GM13976 (cell line): ENCODE data around the gene ULK3.

Experiments used
- DNase-seq: peaks from one replicate; pipeline ENCODE4 v3.0.0; 2012; ENCODE audit warnings: low spot score
- in situ Hi-C: fragments of 300-500 bp; cut with MboI; formaldehyde crosslinking; loops from one replicate; pipeline ENCODE4 v1.12.0; 2022; ENCODE audit warnings: low sequenced_read_pairs, mixed read lengths, inconsistent platforms; ENCODE audit not compliant: unreplicated experiment
- TF ChIP-seq, protein P1 (sequence below): IDR thresholded peaks from 2 replicates; pipeline ENCODE4 v1.5.1; 2012; ENCODE audit warnings: borderline replicate concordance, mild to moderate bottlenecking; ENCODE audit not compliant: insufficient read depth; ENCODE audit errors: extremely low read depth, missing control alignments, control extremely low read depth

The ULK3 gene

DNA sequence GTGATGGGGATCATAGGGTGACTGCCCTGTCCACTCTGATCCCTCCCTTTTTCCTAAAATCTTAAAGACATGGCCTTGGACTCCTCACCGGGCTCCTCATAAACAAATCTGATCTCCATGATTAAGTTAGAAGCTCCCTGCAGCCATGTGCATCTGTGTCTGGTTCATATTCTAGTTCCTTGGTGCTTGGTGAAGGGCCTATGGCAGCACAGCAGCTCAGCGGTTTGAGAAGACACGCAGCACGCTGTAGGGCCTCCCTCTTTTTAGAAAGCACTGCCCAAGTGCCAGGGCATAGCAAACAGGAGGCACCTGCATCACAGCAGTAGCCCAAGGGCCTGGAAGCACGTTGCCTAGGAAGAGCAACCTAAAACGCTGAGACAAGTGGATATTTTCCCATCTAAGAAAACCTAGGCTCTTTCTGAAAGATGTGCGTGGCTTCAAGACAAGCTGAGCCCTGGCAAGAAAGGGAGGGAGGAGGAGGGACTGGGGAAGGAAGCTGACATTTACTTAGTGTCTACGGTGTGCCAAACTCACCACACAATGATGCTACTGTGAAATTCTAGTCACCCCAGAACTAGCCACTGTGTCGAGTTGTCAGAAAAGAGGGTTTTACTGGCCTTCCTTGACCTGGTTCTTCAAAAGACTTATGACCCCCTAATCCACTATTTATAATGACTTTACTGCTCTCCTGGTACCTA, 14.9 kb upstream of the ULK3 start:
- TF ChIP-seq, protein P1, sequence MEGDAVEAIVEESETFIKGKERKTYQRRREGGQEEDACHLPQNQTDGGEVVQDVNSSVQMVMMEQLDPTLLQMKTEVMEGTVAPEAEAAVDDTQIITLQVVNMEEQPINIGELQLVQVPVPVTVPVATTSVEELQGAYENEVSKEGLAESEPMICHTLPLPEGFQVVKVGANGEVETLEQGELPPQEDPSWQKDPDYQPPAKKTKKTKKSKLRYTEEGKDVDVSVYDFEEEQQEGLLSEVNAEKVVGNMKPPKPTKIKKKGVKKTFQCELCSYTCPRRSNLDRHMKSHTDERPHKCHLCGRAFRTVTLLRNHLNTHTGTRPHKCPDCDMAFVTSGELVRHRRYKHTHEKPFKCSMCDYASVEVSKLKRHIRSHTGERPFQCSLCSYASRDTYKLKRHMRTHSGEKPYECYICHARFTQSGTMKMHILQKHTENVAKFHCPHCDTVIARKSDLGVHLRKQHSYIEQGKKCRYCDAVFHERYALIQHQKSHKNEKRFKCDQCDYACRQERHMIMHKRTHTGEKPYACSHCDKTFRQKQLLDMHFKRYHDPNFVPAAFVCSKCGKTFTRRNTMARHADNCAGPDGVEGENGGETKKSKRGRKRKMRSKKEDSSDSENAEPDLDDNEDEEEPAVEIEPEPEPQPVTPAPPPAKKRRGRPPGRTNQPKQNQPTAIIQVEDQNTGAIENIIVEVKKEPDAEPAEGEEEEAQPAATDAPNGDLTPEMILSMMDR = no peak
- DNase-seq = peak; percentile 39
- in situ Hi-C loops = no loop called here

DNA sequence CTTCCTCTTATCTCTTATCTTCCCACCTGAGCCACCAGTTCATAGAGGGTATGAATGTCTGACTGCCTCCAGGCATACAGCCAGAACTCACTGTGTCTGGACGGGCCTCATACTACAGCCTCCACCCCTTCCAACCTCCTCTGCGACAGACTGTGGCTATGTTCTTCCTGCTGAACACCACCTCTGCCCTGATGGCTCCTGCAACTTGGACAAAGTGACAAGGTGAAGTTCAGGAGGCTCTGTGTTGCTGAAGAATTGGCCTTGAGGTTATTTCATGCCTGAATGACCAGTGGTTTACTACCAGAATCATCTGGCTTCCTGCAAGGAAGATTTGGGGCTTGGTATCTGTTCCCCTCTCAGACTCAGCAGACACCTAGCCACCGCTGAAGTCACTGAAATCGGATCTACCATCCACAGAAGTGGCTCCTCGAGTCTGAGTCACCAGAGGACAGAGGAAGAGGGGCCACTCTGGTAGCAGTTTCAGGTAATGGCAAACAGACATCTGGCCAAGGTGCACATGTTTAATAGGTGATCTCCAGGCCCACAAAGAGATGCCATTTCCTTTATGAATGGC, 14.2 kb upstream of the ULK3 start:
- DNase-seq = peak; percentile 66
- TF ChIP-seq, protein P1 = no peak
- in situ Hi-C loops = no loop called here

DNA sequence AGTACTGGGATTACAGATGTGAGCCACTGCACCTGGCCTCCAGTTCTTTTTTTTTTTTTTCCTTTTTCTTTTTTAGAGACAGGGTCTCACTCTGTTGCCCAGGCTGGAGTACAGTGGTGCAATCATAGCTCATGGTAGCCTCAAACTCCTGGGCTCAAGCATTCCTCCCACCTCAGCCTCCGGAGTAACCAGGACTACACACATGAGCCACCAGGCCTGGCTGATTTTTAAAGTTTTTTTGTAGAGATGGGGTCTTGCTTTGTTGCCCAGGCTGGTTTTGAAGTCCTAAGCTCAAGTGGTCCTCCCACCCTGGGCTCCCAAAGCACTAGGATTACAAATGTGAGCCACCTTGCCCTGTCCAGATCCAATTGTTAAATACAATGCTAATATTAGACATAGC, 13.6 kb upstream of the ULK3 start:
- TF ChIP-seq, protein P1 = no peak
- DNase-seq = no peak
- in situ Hi-C loops = no loop called here

DNA sequence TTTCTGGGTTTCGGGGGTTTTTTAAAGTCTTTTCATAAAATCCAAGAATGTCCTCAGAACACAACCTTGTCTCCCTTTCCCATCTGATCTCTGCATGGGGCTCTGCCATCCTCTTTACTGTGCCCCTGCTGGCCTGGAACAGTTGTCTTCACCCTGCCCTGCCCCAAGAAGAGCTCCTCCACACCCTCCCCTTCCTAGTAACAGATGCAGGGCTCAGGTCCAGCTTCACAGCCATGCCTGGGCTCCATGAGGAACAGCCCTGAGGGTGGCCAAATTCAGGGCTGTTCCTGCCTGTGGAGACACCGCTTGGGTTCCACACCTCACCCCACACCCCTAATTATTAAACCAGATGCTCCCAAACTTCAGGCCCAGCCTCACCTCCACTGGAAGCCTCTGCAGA, 12.9 kb upstream of the ULK3 start:
- in situ Hi-C loops = no loop called here
- TF ChIP-seq, protein P1 = no peak
- DNase-seq = no peak

DNA sequence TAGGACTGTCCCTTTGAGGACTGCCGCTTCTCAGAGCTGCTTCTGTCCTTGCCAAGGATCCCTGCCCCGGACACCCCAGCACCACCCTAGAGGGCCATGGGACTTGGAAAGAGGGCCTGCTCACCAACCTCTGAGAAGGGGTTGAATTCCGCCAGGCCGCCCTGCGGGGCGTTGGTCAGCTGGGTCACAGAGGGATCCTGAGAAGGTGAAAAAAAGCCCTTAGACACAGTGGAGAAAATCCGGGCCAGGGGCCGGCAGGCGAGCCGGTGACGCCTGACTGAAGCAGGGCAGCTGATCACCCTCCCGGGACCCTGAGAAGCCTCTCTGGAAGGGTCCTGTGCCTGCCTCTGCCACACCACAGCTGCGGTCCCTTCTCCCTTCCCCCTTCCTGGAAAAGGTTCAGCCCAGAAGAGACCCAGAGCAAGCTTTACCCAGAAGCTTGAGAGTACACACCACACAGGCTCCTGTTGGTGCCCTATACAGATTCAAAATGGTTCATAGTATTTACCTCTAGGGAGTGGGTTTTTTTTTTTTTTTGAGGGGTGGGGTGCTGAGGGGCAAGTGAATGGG, 11.6 kb upstream of the ULK3 start:
- DNase-seq = no peak
- in situ Hi-C loops = no loop called here
- TF ChIP-seq, protein P1 = no peak

DNA sequence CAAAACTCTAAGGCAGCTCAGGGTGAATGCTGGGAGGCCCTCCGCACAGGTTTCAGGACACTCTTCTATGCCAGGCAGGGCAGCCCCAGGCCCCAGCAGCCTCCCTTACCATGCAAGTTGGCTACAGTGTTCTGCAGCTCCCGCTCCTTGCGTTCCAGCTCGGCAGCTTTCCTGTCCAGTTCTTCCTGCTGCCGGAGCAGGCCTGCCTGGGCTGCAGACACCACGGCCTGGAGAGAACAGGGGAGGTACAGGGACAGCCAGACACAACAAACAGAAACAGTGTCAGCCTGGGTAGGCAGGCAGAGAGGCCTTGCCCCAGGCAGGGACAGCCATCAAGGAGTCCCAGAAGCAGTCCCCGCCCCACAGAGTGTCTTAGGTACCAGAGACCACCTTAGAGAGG, 9.0 kb upstream of the ULK3 start:
- no peak for DNase-seq
- TF ChIP-seq, protein P1 = no peak
- in situ Hi-C loops = no loop called here
